NCI-H1105 treated with DMSO at 0.1 percent for 48 hours (cell line): ENCODE data around the gene MUC6.

ENCODE experiments used
- DNase-seq: peaks from one replicate; lab custom pipeline; 2025; lab: John Stamatoyannopoulos, UW

Gene MUC6

GRCh38 chr11:1073261-1073724 lies 36.8 kb upstream of the MUC6 start:
- no peak for DNase-seq

GRCh38 chr11:1072821-1073231 lies 36.3 kb upstream of the MUC6 start:
- no peak for DNase-seq

- no peak for DNase-seq
Measured at GRCh38 chr11:1072116-1072820, 35.8 kb upstream of the MUC6 start.

- no peak for DNase-seq
Measured at GRCh38 chr11:1071571-1072115, 35.1 kb upstream of the MUC6 start.

- DNase-seq = no peak
Measured at GRCh38 chr11:1070594-1071462, 34.3 kb upstream of the MUC6 start.

GRCh38 chr11:1069740-1070139 lies 33.2 kb upstream of the MUC6 start:
- DNase-seq = no peak

GRCh38 chr11:1067812-1068496 lies 31.4 kb upstream of the MUC6 start:
- no peak for DNase-seq

- DNase-seq = no peak
Measured at GRCh38 chr11:1064167-1064566, 27.6 kb upstream of the MUC6 start.

- DNase-seq = no peak
Measured at GRCh38 chr11:1062075-1062820, 25.7 kb upstream of the MUC6 start.

- DNase-seq = no peak
Measured at GRCh38 chr11:1060852-1061616, 24.5 kb upstream of the MUC6 start.

- no peak for DNase-seq
Measured at GRCh38 chr11:1060410-1060809, 23.9 kb upstream of the MUC6 start.

- DNase-seq = no peak
Measured at GRCh38 chr11:1059759-1060158, 23.2 kb upstream of the MUC6 start.

GRCh38 chr11:1057806-1058205 lies 21.3 kb upstream of the MUC6 start:
- DNase-seq = no peak

- no peak for DNase-seq
Measured at GRCh38 chr11:1055990-1056771, 19.7 kb upstream of the MUC6 start.

GRCh38 chr11:1055109-1055703 lies 18.7 kb upstream of the MUC6 start:
- DNase-seq = no peak

- no peak for DNase-seq
Measured at GRCh38 chr11:1054143-1055108, 17.9 kb upstream of the MUC6 start.

GRCh38 chr11:1053121-1053901 lies 16.8 kb upstream of the MUC6 start:
- DNase-seq = no peak
